Body of pancreas (tissue), 4 donors: ENCODE data around the gene CSGALNACT2.

Experiments used
- CTCF ChIP-seq, 7 experiments: fragments of 450-650 bp in 4 of 7; fragments of 200-600 bp in 3 of 7; sonication (generic) in 3 of 7; IDR thresholded peaks; one replicate each; pipeline ENCODE4 v1.5.1; 2016 to 2019; ENCODE audit warnings: antibody characterized with exemption in 7 of 7
- POLR2A ChIP-seq, 3 donors: fragments of 450-650 bp; IDR thresholded peaks; one replicate each; pipeline ENCODE4 v1.6.1; 2016; ENCODE audit warnings: antibody characterized with exemption in 3 of 3, mild to moderate bottlenecking in 2 of 3

- TF ChIP-seq CTCF (IDR thresholded peaks at IDR 0.05) (no peak), POLR2A (IDR thresholded peaks at IDR 0.05) (no peak)
Measured at GRCh38 chr10:43219848-43220247, 81.6 kb downstream of the CSGALNACT2 start.
